Loucy (cell line): ENCODE results near the gene ARL5A.

ENCODE experiments used
- CTCF ChIP-seq: fragments of 200-600 bp; sonication (generic); conservative IDR thresholded peaks from 2 replicates; pipeline ENCODE4 v1.5.1; 2014; ENCODE audit warnings: mild to moderate bottlenecking, antibody characterized with exemption, low read length
- EZH2phosphoT487 ChIP-seq: fragments of 200-600 bp; IDR thresholded peaks from 2 replicates; pipeline ENCODE4 v1.6.1; 2018; ENCODE audit warnings: antibody characterized with exemption, mild to moderate bottlenecking, moderate library complexity, borderline replicate concordance

- TF ChIP-seq CTCF, result no peak
- TF ChIP-seq EZH2phosphoT487, result no peak
Observed at GRCh38 chr2:151857650-151858049, 29.4 kb upstream of the ARL5A start.
